ENCODE data around the gene SMCO2. TPM values are rescaled to one million over a fixed set of nuclear protein-coding genes. Genes with fewer than 3 reads are reported as not detected.

The SMCO2 gene
- total and polyA plus RNA-seq, 9 of the 15 experiments (the other 6 are each of a cell fraction or from before 2014, with no cell fraction given) = not detected

DNA sequence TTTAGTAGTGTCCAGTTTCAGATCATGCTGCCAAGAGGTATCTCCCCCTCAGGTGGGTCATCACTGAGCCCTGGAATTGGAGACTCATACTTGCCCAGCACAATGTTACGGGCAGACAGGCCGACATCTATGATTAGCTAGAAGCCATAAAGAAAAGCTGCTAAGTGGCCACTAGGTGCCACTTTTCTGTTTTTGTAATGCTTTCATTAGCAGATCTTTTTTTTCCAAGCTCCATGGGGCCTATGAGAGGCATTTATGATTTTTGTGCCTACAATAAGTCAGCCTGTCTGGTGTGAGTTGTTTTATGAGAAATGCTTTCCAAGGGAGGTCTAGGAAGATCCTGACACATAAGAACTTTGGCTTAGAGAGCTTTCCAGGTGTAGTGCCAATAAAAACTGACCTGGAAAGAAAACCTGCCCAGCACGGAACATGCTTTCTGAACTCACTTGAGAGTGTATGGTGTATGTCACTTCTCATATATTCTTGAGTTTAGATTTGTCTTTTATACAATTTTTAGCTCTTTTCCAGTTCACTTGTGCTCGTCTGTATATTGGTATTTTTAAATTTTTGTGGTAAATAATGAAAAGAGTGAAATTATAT, 21.8 kb upstream of the SMCO2 start (continued):
- TF ChIP-seq, protein P1, sequence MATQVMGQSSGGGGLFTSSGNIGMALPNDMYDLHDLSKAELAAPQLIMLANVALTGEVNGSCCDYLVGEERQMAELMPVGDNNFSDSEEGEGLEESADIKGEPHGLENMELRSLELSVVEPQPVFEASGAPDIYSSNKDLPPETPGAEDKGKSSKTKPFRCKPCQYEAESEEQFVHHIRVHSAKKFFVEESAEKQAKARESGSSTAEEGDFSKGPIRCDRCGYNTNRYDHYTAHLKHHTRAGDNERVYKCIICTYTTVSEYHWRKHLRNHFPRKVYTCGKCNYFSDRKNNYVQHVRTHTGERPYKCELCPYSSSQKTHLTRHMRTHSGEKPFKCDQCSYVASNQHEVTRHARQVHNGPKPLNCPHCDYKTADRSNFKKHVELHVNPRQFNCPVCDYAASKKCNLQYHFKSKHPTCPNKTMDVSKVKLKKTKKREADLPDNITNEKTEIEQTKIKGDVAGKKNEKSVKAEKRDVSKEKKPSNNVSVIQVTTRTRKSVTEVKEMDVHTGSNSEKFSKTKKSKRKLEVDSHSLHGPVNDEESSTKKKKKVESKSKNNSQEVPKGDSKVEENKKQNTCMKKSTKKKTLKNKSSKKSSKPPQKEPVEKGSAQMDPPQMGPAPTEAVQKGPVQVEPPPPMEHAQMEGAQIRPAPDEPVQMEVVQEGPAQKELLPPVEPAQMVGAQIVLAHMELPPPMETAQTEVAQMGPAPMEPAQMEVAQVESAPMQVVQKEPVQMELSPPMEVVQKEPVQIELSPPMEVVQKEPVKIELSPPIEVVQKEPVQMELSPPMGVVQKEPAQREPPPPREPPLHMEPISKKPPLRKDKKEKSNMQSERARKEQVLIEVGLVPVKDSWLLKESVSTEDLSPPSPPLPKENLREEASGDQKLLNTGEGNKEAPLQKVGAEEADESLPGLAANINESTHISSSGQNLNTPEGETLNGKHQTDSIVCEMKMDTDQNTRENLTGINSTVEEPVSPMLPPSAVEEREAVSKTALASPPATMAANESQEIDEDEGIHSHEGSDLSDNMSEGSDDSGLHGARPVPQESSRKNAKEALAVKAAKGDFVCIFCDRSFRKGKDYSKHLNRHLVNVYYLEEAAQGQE (IDR thresholded peaks at IDR 0.05; ENCODE audit: borderline replicate concordance) = peak; percentile 7; the same call in 1 of the 2 replicates
- TF ChIP-seq, protein P1 (CRISPR knock-in tag; IDR thresholded peaks at IDR 0.05; ENCODE audit: low read depth) = no peak
- TF ChIP-seq KLF6 (CRISPR knock-in tag; IDR thresholded peaks at IDR 0.05; ENCODE audit: borderline replicate concordance) (no peak), RAD21 (CRISPR knock-in tag; conservative IDR thresholded peaks at IDR 0.05 in 1 of 2, IDR thresholded peaks at IDR 0.05 in 1 of 2) (peak; percentile 28 to 57; a peak in 3 of 4 replicates), ZFX (CRISPR knock-in tag; IDR thresholded peaks at IDR 0.05) (no peak), TAF1 (IDR thresholded peaks at IDR 0.05; ENCODE audit: control insufficient read depth, extremely low read depth, insufficient read depth, low read length, severe bottlenecking) (no peak), GABPA (tag; conservative IDR thresholded peaks at IDR 0.05; ENCODE audit: low read depth) (0 out of 2 replicates have a peak, but pooled peaks have one; percentile 4)

Data from K562 (cell line).